RWPE2 (cell line): ENCODE results near the gene CILP2.

Experiments
- ATAC-seq: fragments of 200-7000 bp; cut with Tn5 transposase; 3 replicates; pipeline ENCODE4 v1.9.1; 2021; ENCODE audit warnings: low read depth
- DNase-seq: peaks from one replicate; pipeline ENCODE4 v3.0.0-alpha.2; 2020; ENCODE audit warnings: low spot score
- H3K27ac ChIP-seq: fragments of 450-650 bp; 2 replicates; pipeline ENCODE4 v1.5.1; 2017; ENCODE audit warnings: mild to moderate bottlenecking; ENCODE audit not compliant: poor library complexity, severe bottlenecking
- H3K27me3 ChIP-seq: fragments of 250-450 bp; sonication (Bioruptor Pico); 2 replicates; pipeline ENCODE4 v1.5.1; 2021; ENCODE audit warnings: mild to moderate bottlenecking, moderate library complexity; ENCODE audit not compliant: insufficient read depth, poor library complexity, severe bottlenecking
- H3K36me3 ChIP-seq: fragments of 250-450 bp; sonication (Bioruptor Pico); 2 replicates; pipeline ENCODE4 v1.5.1; 2020; ENCODE audit warnings: low read depth, mild to moderate bottlenecking, moderate library complexity
- H3K4me1 ChIP-seq: fragments of 250-450 bp; sonication (Bioruptor Pico); 2 replicates; pipeline ENCODE4 v1.5.1; 2021; ENCODE audit warnings: mild to moderate bottlenecking, moderate library complexity; ENCODE audit not compliant: insufficient read depth, poor library complexity, severe bottlenecking
- H3K4me3 ChIP-seq: fragments of 250-450 bp; sonication (Bioruptor Pico); 2 replicates; pipeline ENCODE4 v1.5.1; 2021; ENCODE audit warnings: mild to moderate bottlenecking, moderate library complexity; ENCODE audit not compliant: severe bottlenecking
- H3K9me3 ChIP-seq: fragments of 250-450 bp; sonication (Bioruptor Pico); 2 replicates; pipeline ENCODE4 v1.5.1; 2021; ENCODE audit warnings: mild to moderate bottlenecking, moderate library complexity; ENCODE audit not compliant: severe bottlenecking
- TF ChIP-seq, protein P1 (sequence below): fragments of 450-650 bp; IDR thresholded peaks from one replicate; pipeline ENCODE4 v1.5.1; 2017; ENCODE audit warnings: mild to moderate bottlenecking, moderate library complexity; ENCODE audit not compliant: poor library complexity, severe bottlenecking

Gene CILP2

DNA sequence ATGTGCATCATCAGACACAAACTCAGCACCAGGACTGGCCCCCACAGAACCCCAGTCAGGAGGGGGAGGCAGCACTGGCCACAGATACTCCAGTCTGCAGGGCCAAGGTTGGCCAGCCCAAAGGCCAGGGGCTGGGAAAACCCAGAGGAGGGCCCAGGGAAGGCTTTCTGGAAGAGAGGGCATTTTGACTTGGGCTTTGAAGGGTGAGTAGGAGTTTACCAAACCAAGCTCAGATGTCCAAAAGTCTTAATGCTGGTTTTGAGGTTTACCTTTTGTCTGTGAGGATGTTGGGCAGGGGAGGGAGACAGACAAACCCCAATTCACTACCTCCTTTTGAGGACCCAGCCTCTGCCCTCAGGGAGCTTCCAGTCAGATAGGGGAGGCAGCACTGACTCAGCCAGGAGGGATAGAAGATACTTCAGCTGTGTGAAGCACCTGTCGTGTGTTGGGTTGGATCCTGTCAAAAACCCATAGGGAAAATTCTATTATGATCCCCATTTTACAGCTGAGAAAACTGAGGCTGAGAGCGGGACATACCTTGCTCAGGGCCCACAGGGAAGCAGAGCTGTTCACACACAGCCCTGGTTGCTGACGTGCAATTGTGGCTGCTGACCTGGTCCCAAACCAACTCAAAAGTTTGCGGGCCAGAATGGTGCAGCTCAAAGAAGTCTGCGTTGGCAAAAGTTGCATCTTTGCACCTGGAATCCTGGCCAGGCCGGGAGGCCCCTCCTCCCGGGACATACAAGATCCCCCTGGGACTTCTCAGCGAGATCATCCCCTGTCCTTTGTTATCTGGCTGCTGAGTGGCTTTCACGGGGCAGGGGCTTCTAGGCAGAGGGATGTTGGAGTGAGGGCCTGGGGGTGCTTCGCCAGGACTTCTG is 13.1 kb downstream of the CILP2 start:
- Histone ChIP-seq H3K9me3 (no peaks in the 10 kb centered on the region), H3K27me3 (no peaks in the 10 kb centered on the region), H3K27ac (no peak overlapping the region), H3K4me3 (no peak overlapping the region), H3K36me3 (no peaks in the 10 kb centered on the region), H3K4me1 (no peaks in the 10 kb centered on the region)
- TF ChIP-seq, protein P1, sequence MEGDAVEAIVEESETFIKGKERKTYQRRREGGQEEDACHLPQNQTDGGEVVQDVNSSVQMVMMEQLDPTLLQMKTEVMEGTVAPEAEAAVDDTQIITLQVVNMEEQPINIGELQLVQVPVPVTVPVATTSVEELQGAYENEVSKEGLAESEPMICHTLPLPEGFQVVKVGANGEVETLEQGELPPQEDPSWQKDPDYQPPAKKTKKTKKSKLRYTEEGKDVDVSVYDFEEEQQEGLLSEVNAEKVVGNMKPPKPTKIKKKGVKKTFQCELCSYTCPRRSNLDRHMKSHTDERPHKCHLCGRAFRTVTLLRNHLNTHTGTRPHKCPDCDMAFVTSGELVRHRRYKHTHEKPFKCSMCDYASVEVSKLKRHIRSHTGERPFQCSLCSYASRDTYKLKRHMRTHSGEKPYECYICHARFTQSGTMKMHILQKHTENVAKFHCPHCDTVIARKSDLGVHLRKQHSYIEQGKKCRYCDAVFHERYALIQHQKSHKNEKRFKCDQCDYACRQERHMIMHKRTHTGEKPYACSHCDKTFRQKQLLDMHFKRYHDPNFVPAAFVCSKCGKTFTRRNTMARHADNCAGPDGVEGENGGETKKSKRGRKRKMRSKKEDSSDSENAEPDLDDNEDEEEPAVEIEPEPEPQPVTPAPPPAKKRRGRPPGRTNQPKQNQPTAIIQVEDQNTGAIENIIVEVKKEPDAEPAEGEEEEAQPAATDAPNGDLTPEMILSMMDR = no peak
- no peak for DNase-seq
- no peak for ATAC-seq

DNA sequence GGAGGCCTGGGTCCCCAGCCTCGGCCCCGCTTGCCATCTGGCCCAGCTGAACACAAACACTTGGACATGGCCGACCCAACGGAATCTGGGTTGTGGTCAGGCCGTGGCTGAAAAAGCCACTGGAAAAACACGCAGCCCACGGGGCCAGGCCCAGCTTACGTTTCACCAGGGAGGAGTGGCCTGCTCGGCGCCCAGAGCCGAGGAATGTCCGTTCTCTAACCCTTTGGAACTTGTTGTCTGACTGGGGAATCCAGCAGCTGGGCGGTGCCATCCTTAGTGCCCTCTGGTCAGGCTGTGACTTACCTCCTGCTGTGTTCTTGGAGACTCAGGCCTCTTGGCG is 13.8 kb downstream of the CILP2 start:
- Histone ChIP-seq H3K4me1 (no peaks in the 10 kb centered on the region), H3K27me3 (no peaks in the 10 kb centered on the region), H3K4me3 (no peak overlapping the region), H3K27ac (no peak overlapping the region), H3K36me3 (no peaks in the 10 kb centered on the region), H3K9me3 (no peaks in the 10 kb centered on the region)
- ATAC-seq = no peak
- TF ChIP-seq, protein P1 = no peak
- no peak for DNase-seq

DNA sequence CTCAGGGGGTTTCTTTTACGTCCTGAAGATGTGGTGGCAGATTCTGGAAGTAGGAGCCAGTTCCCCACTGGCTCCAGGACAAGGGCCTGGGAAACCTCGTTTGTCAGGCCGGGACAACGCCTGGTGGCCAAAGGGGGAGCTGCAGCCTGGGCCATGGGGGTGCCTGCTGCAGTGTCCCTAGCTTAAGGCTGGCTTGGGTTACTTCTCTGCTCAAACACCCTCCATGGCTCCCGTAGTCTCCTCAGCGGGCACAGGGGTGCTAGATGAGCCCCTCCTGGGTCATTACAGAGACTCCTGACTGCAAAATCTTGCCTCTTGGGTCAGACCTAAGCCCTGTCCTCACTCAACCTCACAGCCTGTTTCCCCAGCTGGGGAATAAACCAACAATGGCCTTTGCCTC is 14.7 kb downstream of the CILP2 start:
- Histone ChIP-seq H3K27ac (no peak overlapping the region), H3K4me1 (no peaks in the 10 kb centered on the region), H3K9me3 (no peaks in the 10 kb centered on the region), H3K27me3 (no peaks in the 10 kb centered on the region), H3K36me3 (no peaks in the 10 kb centered on the region), H3K4me3 (no peak overlapping the region)
- DNase-seq (peak; percentile 43), ATAC-seq (peak; percentile 65)
- TF ChIP-seq, protein P1 = peak; percentile 51

DNA sequence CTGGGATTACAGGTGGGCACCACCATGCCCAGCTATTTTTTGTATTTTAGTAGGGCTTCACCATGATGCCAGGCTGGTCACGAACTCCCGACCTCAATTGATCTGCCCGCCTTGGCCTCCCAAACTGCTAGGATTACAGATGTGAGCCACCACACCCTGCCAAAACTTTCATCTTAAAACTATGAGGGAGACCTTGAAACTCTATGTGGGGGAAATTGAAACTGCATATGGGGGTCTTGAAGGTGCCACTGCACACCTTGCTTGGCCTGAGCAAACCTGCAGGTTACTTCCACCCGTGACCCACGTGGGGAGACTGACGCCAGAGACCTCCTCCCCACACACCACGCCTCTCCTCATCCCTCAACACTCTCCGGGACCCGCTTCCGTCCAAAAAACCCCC is 15.6 kb downstream of the CILP2 start:
- no peak for ATAC-seq
- no peak for DNase-seq
- H3K9me3 ChIP-seq = no peaks in the 10 kb centered on the region
- H3K4me1 ChIP-seq = no peaks in the 10 kb centered on the region
- H3K27ac ChIP-seq = no peak overlapping the region
- no peak overlapping the region for H3K4me3 ChIP-seq
- no peaks in the 10 kb centered on the region for H3K36me3 ChIP-seq
- TF ChIP-seq, protein P1 = no peak
- no peaks in the 10 kb centered on the region for H3K27me3 ChIP-seq
